Islet precursor cell (in vitro differentiated cells): ENCODE data around the gene BARHL1.

Source experiments
- DNase-seq: peaks from one replicate; pipeline ENCODE4 v3.0.0-alpha.2; 2018

Gene BARHL1

GRCh38 chr9:132582276-132582785, at the start of gene BARHL1:
BARHL1 (plus strand) TSS chr9:132582606; CDS start chr9:132582798, 192 bp downstream.
- DNase-seq, result no peak

GRCh38 chr9:132534832-132535231, 47.6 kb upstream of the BARHL1 start:
- no peak for DNase-seq

GRCh38 chr9:132536124-132536523, 46.3 kb upstream of the BARHL1 start:
- DNase-seq, result no peak

- DNase-seq, result no peak
These were observed 45.1 kb upstream of the BARHL1 start for GRCh38 chr9:132537352-132537751.

- DNase-seq, result no peak
These were observed 44.3 kb upstream of the BARHL1 start for GRCh38 chr9:132538071-132538470.

GRCh38 chr9:132539096-132539495, 43.3 kb upstream of the BARHL1 start:
- DNase-seq, result no peak

- no peak for DNase-seq
These were observed 41.4 kb upstream of the BARHL1 start for GRCh38 chr9:132541051-132541450.

- DNase-seq, result no peak
These were observed 40.3 kb upstream of the BARHL1 start for GRCh38 chr9:132541870-132542830.

- DNase-seq, result no peak
These were observed 39.2 kb upstream of the BARHL1 start for GRCh38 chr9:132543251-132543650.

- DNase-seq, result no peak
These were observed 38.4 kb upstream of the BARHL1 start for GRCh38 chr9:132543960-132544359.

GRCh38 chr9:132545578-132545977, 36.8 kb upstream of the BARHL1 start:
- no peak for DNase-seq

GRCh38 chr9:132546148-132547051, 36.0 kb upstream of the BARHL1 start:
- DNase-seq, result peak; percentile 63

GRCh38 chr9:132547052-132547431, 35.4 kb upstream of the BARHL1 start:
- DNase-seq, result no peak

- no peak for DNase-seq
These were observed 35.0 kb upstream of the BARHL1 start for GRCh38 chr9:132547436-132547835.

GRCh38 chr9:132547976-132548730, 34.3 kb upstream of the BARHL1 start:
- no peak for DNase-seq

GRCh38 chr9:132548751-132549640, 33.4 kb upstream of the BARHL1 start:
- no peak for DNase-seq

- DNase-seq, result no peak
These were observed 30.9 kb upstream of the BARHL1 start for GRCh38 chr9:132551556-132551955.

GRCh38 chr9:132552041-132552440, 30.4 kb upstream of the BARHL1 start:
- no peak for DNase-seq

- DNase-seq, result no peak
These were observed 27.7 kb upstream of the BARHL1 start for GRCh38 chr9:132554755-132555154.

- DNase-seq, result no peak
These were observed 26.9 kb upstream of the BARHL1 start for GRCh38 chr9:132555528-132555927.

- no peak for DNase-seq
These were observed 26.2 kb upstream of the BARHL1 start for GRCh38 chr9:132556235-132556634.

- no peak for DNase-seq
These were observed 25.7 kb upstream of the BARHL1 start for GRCh38 chr9:132556714-132557113.
